Stimulated activated memory B cell treated with anti-CD40 and anti-IgM and Interleukin-4, amounts not matched to agents 10 μg/mL and 1 μg/mL and 100 μg/mL, for 72 hours (primary cell): Measurements from ENCODE around the gene AK1.
A peak's percentile ranks its signal among the peaks of the same experiment; 100 is the strongest.
"Not testable (repeated sequence)": the region's sequence is repeated elsewhere in the genome, so short reads cannot be mapped to it uniquely, and the experiment has no call there.

ENCODE experiments used
- ATAC-seq: fragments of 150-1000 bp; cut with Tn5 transposase; 2 replicates; pipeline ENCODE4 v1.10.0; 2021
- H3K27ac Mint-ChIP-seq: one replicate; pipeline ENCODE4 v1.8.0; 2022; ENCODE audit warnings: mild to moderate bottlenecking, mixed read lengths
- H3K27me3 Mint-ChIP-seq: one replicate; pipeline ENCODE4 v1.8.0; 2022; ENCODE audit warnings: mixed read lengths
- H3K36me3 Mint-ChIP-seq: one replicate; pipeline ENCODE4 v1.8.0; 2022; ENCODE audit warnings: mixed read lengths
- H3K4me1 Mint-ChIP-seq: one replicate; pipeline ENCODE4 v1.8.0; 2022; ENCODE audit warnings: mixed read lengths
- H3K4me3 Mint-ChIP-seq: one replicate; pipeline ENCODE4 v1.8.0; 2022; ENCODE audit warnings: mild to moderate bottlenecking, moderate library complexity, mixed read lengths
- H3K9me3 Mint-ChIP-seq: one replicate; pipeline ENCODE4 v1.8.0; 2022; ENCODE audit warnings: mixed read lengths

Gene AK1

DNA sequence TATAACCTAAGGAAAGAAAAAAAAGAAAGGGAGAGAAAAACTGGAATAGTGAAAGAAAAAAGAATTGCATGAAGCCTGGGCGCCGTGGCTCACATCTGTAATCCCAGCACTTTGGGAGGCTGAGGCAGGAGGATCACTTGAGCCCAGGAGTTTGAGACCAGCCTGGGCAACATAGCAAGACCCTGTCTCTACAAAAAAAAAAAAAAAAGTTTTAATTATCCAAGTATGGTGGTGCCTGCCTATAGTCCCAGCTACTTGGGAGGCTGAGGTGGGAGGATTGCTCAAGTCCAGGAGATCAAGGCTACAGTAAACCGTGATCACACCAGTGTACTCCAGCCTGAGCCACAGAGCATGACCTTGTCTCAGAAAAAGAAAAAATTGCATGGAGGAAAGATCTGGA is 4.2 kb upstream of the AK1 start:
- Mint-ChIP-seq H3K4me1 (peaks cover 56% of the 10 kb centered on the region), H3K27me3 (peaks cover 13% of the 10 kb centered on the region), H3K27ac (peak overlapping the region; percentile 33), H3K36me3 (peaks cover 33% of the 10 kb centered on the region)
- H3K9me3 Mint-ChIP-seq, ATAC-seq, H3K4me3 Mint-ChIP-seq: not testable (repeated sequence)

DNA sequence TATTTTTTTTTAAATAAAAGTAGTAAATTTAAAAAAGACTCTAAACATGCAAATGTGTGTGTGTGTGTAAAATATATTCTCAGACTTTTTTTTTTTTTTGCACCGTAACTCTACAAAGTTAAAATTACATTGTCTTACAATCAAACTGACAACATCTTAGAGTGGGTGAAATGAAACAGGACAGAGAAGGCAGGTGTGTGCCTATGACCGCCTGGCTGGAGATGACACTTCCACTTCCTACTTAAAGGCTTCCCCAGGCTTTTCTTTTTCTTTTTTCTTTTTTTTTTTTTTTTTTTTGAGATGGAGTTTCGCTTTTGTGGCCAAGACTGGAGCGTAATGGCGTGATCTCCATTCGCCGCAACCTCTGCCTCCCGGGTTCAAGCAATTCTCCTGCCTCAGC is 2.7 kb upstream of the AK1 start:
- Mint-ChIP-seq H3K27ac (no peak overlapping the region), H3K36me3 (peaks cover 19% of the 10 kb centered on the region), H3K9me3 (no peaks in the 10 kb centered on the region), H3K4me1 (peaks cover 42% of the 10 kb centered on the region), H3K4me3 (no peak overlapping the region), H3K27me3 (peaks cover 14% of the 10 kb centered on the region)
- ATAC-seq, result no peak

DNA sequence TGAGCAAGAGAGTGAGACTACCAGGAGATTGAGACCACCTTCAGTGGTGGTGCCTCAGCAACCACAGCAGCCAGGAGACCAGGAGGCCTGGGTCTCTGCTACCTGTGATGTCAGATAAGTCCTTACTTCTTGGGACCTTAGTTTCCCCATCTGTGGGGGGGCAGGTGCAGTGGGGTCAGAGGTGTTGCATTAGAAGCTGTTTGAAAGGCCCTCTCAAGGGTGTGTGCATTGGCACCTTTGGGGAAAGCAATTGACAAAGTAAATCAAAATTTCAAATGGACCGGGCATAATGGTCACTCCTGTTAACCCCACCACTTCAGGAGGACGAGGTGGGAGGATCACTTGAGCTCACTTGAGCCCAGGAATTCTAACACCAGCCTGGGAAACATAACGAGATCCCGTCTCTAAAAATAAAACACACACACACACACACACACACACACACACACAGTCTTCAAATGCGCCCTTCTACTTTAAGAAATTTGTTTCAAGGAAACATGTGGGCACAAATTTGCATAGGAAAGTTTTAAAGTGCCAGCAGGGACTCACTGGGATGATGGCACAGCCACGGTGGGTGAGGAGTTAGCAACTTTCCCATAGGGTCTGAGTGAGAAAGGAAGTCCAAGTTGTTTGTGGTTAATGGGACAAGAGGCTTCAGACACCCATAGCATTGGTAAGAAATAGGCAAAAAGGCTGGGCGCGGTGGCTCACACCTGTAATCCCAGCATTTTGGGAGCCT is 1.3 kb upstream of the AK1 start:
- Mint-ChIP-seq H3K27ac (no peak overlapping the region), H3K36me3 (peaks cover 6% of the 10 kb centered on the region), H3K27me3 (peaks cover 14% of the 10 kb centered on the region), H3K4me3 (no peak overlapping the region), H3K4me1 (peaks cover 29% of the 10 kb centered on the region), H3K9me3 (no peaks in the 10 kb centered on the region)
- ATAC-seq, result no peak

DNA sequence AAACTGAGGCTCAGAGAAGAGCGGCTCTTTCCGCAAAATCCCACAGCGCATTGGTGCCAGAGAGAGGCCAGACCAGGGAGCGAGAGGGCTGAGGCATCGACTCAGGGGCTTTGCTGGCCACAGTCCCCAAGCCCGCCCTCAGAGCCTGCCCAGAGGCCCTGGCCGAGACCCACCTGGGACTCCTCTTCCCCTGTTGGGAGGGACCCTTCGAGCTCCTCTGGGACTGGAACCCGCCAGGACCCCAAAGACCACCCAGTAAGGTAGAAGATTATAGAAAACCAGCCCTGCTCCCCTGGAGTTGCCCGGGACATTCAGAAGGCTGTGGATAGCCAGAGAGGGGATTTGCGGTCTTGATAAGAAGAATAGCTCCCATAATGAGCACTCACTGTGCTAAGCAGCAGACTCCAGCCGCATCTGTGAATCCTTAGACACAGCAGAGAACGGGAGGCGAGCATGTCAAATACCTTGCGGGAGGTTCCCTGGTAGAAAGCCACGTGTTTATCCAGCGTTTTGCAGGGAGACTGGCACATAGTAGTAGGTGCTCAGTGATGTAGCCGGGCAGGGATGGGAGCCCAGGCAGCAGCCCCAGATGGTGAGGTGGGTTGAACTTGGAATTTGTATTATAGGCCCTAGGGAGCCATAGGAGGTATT is 651 bp upstream of the AK1 start:
- Mint-ChIP-seq H3K27ac (peak overlapping the region; percentile 48), H3K9me3 (no peaks in the 10 kb centered on the region)

DNA sequence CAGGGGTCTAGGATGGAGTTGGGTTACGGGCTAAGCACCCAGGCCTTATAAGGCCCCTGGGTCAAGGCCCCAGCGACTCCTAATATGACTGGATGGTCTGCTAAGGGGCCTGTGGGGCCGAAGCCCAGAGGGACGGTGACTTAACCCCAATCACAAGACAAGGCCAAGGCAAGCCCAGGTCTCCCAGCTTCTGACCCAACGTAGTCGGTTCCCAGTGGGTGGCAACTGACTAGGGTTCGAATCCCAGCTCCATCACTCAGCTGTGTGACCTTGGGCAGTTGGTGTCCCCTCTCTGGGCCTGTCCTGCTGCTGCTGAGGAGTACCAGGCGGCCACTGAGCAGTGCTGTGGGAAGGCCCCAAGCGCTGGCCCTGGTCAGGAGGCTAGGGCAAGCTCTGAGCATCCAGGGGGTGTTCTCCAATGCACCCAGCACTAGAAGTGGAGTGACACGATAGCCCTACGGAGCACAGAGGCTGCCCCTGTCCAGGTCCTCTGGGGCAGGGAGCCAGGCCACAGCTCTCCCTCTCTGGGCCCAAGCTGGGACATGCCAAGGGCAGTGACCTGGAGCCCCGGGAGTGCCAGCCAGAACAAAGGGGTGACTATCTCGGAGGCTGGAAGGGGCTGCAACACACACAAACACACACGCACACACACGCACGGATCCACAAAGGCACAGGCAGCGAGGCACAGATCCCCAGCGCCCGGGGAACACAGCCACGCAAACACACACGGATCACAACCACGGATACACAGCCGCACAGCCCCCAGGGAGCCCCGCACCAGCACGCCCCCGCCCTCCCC is 512 bp downstream of the AK1 start:
- ATAC-seq, result no peak
- no peak overlapping the region for H3K27ac Mint-ChIP-seq
- no peaks in the 10 kb centered on the region for H3K36me3 Mint-ChIP-seq
- H3K27me3 Mint-ChIP-seq, result peaks cover 14% of the 10 kb centered on the region
- peaks cover 17% of the 10 kb centered on the region for H3K4me1 Mint-ChIP-seq
- H3K9me3 Mint-ChIP-seq, result no peaks in the 10 kb centered on the region
- H3K4me3 Mint-ChIP-seq, result peak overlapping the region; percentile 18

More for the DNA sequence above, 651 bp upstream of the AK1 start:
- ATAC-seq, result no peak
- peaks cover 29% of the 10 kb centered on the region for H3K4me1 Mint-ChIP-seq
- peaks cover 14% of the 10 kb centered on the region for H3K27me3 Mint-ChIP-seq
- H3K4me3 Mint-ChIP-seq, result peak overlapping the region; percentile 59
- peaks cover 5% of the 10 kb centered on the region for H3K36me3 Mint-ChIP-seq

DNA sequence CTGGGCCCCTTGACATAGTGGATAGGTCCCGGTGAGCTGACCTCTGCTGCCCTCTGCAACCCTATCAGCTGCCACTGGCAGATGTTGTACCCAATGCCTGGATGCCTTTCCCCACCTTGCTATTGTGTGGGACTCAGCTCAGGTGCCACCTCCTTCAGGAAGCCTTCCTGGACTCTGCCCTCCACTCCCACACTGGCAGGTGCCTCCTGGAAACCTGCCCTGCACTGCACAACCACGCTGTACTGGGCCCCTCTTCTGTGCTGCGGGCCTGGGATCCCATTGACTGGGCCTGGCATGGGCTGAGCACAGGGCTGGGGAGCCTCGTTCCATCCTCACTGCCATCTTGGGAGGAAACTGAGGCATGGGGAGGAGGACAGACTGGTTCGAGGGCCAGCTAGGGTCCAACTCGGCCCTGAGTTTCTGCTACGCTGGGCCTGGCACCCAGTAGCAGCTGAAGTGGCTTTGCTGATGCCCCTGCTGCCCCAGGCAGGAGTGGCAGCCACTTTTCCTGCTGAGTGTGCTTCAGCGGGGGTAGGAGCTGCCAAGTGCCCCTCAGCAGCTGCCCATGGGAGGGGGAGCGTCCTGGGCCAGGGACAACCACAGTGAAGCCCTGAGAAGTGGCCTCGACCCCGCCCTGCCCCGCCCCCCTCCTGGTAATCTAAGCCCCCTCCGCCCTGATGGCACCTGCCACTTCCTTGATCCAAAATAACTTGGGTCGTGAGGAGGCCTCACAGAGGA is 1.3 kb downstream of the AK1 start:
- Mint-ChIP-seq H3K4me1 (peaks cover 17% of the 10 kb centered on the region), H3K4me3 (no peak overlapping the region), H3K9me3 (no peaks in the 10 kb centered on the region), H3K36me3 (no peaks in the 10 kb centered on the region), H3K27me3 (peaks cover 14% of the 10 kb centered on the region), H3K27ac (no peak overlapping the region)
- ATAC-seq, result no peak

DNA sequence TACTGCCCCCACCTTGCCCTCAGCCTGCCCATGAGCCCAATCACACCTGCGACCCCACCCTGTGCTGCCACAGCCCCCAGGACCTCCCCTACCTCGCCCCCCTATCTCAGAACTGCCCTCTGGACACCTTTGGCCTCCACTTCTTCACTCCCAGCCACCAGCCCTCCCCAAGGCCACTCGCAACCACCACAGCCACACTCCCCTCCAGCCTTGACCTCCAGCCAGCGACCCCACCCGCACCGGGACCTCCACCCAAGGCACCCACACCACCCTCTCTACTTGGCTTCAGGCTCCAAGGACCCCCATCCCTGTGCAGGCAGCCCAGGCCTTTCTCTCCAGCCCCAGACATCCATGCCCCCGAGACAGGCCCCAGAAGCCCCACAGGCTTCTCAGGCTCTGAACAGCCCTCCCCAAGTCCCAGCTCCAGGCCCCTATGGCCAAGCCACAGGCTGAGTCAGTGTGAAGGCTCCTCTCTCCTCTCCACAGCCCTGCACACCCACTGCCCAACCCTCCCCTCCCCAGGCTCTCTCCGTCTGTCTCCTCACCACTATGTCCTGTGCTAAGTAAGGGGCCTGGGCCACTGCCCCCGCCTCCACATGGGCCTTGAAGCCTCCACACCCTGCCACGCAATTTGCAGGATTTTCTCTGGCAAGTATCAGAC is 2.0 kb downstream of the AK1 start:
- ATAC-seq, result no peak
- Mint-ChIP-seq H3K27me3 (peaks cover 14% of the 10 kb centered on the region), H3K36me3 (no peaks in the 10 kb centered on the region), H3K27ac (no peak overlapping the region), H3K4me1 (peaks cover 17% of the 10 kb centered on the region), H3K4me3 (no peak overlapping the region), H3K9me3 (no peaks in the 10 kb centered on the region)

DNA sequence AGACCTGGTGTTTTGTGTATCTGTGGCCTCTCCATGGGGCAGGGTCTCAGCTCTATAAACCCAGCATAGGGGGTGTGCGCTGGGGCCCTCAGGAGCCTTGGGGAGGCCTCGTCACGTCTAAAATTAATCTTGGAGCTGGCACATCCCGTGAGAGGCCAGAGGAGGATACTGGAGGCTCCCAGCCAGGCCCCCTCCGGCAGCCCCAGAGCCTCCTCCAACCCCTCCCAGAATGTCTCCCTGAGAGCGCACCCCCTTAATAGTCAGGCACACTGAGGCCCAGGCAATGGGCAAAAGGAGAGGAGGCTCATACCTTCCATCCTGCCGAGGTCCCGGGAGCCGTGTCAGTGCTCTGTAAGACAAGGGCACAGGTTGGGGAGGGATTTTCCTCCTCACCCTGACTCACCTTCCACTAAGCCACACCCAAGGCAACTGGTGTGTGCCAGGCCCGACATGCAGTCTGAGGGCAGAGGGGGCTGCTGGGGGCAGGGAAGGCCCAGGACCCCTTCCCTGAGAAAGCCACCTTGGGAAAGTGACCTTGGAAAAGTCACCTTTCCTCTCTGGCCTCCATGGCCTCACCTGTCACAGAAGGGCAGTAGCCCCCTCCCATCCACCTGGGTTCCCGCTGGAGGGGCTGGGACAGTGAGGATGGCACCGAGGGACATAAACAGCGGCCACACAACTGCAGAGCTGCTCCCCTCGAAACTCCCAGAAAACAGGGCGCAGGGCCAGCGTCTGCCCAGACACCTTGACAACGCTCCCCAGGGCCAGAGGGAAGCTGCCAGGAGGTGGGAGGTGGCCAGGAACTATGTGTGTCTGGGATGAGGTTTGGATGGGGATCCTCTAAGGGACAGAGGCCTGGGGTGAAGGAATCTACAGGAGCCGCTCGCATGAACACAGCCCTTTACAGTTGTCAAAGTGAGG is 2.9 kb downstream of the AK1 start:
- H3K36me3 Mint-ChIP-seq, result no peaks in the 10 kb centered on the region
- no peak overlapping the region for H3K27ac Mint-ChIP-seq
- peaks cover 14% of the 10 kb centered on the region for H3K27me3 Mint-ChIP-seq
- no peaks in the 10 kb centered on the region for H3K9me3 Mint-ChIP-seq
- H3K4me3 Mint-ChIP-seq, result no peak overlapping the region
- peaks cover 17% of the 10 kb centered on the region for H3K4me1 Mint-ChIP-seq
- no peak for ATAC-seq

DNA sequence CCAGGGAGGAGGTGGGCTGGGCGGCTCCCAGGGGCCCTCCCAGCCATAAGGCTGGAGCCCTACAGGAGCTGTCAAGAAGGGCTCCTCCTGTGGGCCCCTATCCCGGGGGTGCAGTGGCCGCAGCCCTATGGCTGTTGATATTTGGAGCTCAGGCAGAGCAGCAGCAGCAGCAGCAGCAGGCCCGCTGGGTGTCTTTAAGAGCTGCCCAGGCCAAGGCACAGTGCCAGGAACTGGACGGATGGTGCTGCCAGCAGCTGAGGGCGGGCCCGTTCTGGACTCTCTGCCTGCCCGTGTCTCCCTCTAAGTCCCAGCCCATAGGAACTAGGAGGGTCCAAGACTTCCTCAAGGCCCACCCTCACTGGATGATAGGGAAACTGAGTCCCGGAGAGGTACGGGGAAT is 3.6 kb downstream of the AK1 start:
- ATAC-seq, result no peak
- Mint-ChIP-seq H3K4me1 (peaks cover 12% of the 10 kb centered on the region), H3K9me3 (no peaks in the 10 kb centered on the region), H3K27ac (no peak overlapping the region), H3K27me3 (peaks cover 14% of the 10 kb centered on the region), H3K36me3 (no peaks in the 10 kb centered on the region), H3K4me3 (no peak overlapping the region)

DNA sequence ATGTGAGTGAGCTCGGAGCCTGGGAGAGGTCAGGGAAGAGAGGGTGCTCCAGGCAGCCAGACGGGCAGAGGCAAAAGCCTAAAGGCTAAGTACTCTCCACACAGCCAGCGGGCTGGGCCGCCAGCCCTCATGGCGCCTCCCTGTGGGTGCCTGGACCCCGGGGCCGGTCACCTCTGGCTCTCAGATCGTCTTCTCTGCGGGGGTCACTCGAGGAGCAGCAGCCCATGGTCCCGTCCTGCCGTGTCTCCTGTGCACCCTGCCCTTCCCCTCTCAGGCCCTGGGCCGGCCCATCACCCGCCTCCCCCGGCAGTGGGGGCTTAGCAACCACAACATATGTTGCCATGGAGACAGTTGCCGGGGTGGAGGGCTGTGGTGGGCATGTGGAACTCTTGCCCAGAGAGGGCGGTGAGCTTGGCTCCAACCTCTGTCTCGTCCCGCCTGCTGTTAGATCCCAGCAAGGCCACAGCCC is 4.2 kb downstream of the AK1 start:
- no peak overlapping the region for H3K27ac Mint-ChIP-seq
- ATAC-seq, result no peak
- peaks cover 14% of the 10 kb centered on the region for H3K27me3 Mint-ChIP-seq
- peaks cover 6% of the 10 kb centered on the region for H3K4me1 Mint-ChIP-seq
- no peaks in the 10 kb centered on the region for H3K36me3 Mint-ChIP-seq
- no peaks in the 10 kb centered on the region for H3K9me3 Mint-ChIP-seq
- H3K4me3 Mint-ChIP-seq, result no peak overlapping the region

DNA sequence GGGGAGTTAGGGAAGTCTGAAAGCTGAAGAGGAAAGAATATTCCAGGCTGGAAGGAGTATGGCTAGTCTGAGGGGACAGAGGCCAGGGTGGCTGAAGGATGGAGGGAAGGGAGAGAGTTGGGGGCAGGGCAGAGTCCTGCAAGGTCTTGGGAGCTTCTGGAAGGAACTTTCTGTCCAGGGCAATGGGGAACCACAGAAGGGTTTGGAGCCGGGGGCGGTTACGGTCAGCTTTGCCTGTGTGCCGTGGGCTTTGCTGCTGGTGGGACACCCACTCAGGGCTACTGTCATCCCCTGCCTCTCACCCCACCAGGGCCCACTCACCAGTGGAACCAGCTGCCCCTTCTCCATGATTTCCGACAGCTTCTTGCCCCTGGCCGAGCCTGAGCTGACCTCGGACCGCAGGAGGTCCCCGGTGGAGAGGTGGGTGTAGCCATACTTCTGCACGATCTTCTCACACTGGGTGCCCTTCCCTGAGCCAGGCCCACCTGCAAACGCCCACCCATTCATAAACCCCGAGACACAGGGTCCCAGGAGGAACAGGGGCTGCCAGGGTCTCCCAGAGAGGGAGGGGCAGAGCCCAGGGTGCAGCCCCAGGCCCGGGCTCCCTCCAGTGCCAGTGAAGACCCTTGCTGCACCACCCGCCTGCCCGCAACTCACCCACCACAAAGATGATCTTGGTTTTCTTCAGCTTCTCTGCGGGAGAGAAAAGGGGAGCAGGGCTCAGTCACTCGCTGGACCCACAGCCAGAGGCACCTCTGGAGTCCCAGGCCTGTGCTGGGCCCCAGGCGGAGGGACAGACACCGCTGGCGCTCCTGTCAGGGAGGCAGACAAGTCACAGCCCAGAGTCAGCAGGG is 4.9 kb downstream of the AK1 start:
- H3K27ac Mint-ChIP-seq, result no peak overlapping the region
- no peak for ATAC-seq
- H3K4me3 Mint-ChIP-seq, result no peak overlapping the region
- H3K27me3 Mint-ChIP-seq, result peaks cover 8% of the 10 kb centered on the region
- no peaks in the 10 kb centered on the region for H3K36me3 Mint-ChIP-seq
- no peaks in the 10 kb centered on the region for H3K4me1 Mint-ChIP-seq
- no peaks in the 10 kb centered on the region for H3K9me3 Mint-ChIP-seq

DNA sequence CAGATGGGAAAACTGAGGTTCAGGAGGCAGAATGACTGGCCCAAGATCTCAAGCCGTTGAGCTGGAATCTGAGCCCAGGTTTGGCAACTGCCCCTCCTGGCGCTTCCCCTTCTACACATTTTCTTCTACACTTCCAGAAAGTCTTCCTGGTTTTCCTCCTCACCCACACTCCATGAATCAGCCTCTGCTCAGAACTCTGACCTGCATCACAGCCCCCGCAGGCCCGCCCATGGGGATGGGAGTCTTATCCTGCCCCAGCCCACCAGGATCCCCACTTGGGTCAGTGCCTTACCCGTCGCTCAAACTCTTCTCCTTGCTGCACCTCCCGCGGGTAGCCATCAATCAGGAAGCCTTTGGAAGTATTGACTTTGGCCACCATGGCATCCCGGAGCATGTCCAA is 5.9 kb downstream of the AK1 start:
- Mint-ChIP-seq H3K27ac (no peak overlapping the region), H3K36me3 (no peaks in the 10 kb centered on the region), H3K9me3 (no peaks in the 10 kb centered on the region), H3K27me3 (no peaks in the 10 kb centered on the region), H3K4me3 (no peak overlapping the region), H3K4me1 (peaks cover 6% of the 10 kb centered on the region)
- ATAC-seq, result no peak

DNA sequence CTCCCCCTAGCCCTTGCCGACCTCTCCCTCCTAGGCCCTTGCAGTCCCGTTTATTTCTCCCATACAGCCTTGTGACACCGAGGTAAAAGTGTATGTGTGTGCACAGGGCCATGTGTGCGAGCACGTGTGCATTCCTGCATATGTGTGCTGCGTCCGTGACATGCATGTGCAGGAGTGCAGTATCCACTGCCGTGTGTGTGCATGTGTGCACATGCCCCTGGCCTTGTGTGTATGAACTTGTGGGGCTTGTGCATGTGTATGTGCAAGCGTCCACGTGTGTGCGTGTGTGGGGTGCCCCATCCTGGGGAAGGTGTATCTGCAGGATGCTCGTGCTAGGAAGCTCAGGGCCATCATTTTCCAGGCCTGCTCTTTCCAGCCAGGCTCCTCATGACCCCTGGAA is 6.6 kb downstream of the AK1 start:
- ATAC-seq, result no peak
- H3K9me3 Mint-ChIP-seq, result no peaks in the 10 kb centered on the region
- H3K27me3 Mint-ChIP-seq, result no peaks in the 10 kb centered on the region
- no peaks in the 10 kb centered on the region for H3K36me3 Mint-ChIP-seq
- H3K4me3 Mint-ChIP-seq, result no peak overlapping the region
- peaks cover 12% of the 10 kb centered on the region for H3K4me1 Mint-ChIP-seq
- no peak overlapping the region for H3K27ac Mint-ChIP-seq
